Loucy (cell line): ENCODE results near the gene SLC6A6.

Experiments
- H2AFZ ChIP-seq: fragments of 200-600 bp; sonication (generic); 2 replicates; pipeline ENCODE4 v1.6.0; 2016; ENCODE audit warnings: antibody characterized with exemption, mild to moderate bottlenecking, low read length, moderate library complexity
- H3F3A ChIP-seq: fragments of 200-600 bp; 2 replicates; pipeline ENCODE4 v1.6.0; 2016; ENCODE audit warnings: antibody characterized with exemption, low read depth, mild to moderate bottlenecking
- H3K27me3 ChIP-seq: fragments of 200-600 bp; sonication (generic); 2 replicates; pipeline ENCODE4 v1.6.1; 2014; ENCODE audit warnings: low read length, mild to moderate bottlenecking; ENCODE audit not compliant: insufficient read depth, poor library complexity, severe bottlenecking
- H3K36me3 ChIP-seq: fragments of 200-600 bp; sonication (generic); 2 replicates; pipeline ENCODE4 v1.6.1; 2016; ENCODE audit warnings: low read length; ENCODE audit not compliant: insufficient read depth
- H3K4me1 ChIP-seq: fragments of 200-600 bp; sonication (generic); 2 replicates; pipeline ENCODE4 v1.5.1; 2014; ENCODE audit warnings: low read length, mild to moderate bottlenecking; ENCODE audit not compliant: insufficient read depth, poor library complexity, severe bottlenecking
- H3K4me2 ChIP-seq: fragments of 200-600 bp; sonication (generic); 2 replicates; pipeline ENCODE4 v1.6.0; 2014; ENCODE audit warnings: antibody characterized with exemption, low read length, low read depth, mild to moderate bottlenecking; ENCODE audit not compliant: poor library complexity, severe bottlenecking
- H3K4me3 ChIP-seq: fragments of 200-600 bp; sonication (generic); 2 replicates; pipeline ENCODE4 v1.5.1; 2014; ENCODE audit warnings: low read length, mild to moderate bottlenecking, mixed read lengths; ENCODE audit not compliant: poor library complexity, severe bottlenecking
- H3K79me2 ChIP-seq: fragments of 200-600 bp; sonication (generic); 2 replicates; pipeline ENCODE4 v1.6.1; 2014; ENCODE audit warnings: low read length; ENCODE audit not compliant: insufficient read depth
- H3K9ac ChIP-seq: fragments of 200-600 bp; sonication (generic); 2 replicates; pipeline ENCODE4 v1.6.0; 2014; ENCODE audit warnings: mild to moderate bottlenecking, low read depth, low read length, moderate library complexity; ENCODE audit not compliant: poor library complexity, severe bottlenecking
- H3K9me2 ChIP-seq: fragments of 200-600 bp; sonication (generic); replicated peaks from 2 replicates; pipeline ENCODE4 v1.6.1; 2016; ENCODE audit warnings: low read depth, low read length, mixed read lengths
- H3K9me3 ChIP-seq: fragments of 200-600 bp; sonication (generic); 2 replicates; pipeline ENCODE4 v1.6.1; 2014; ENCODE audit warnings: mild to moderate bottlenecking, antibody characterized with exemption, low read length, low read depth; ENCODE audit not compliant: insufficient read depth
- H4K20me1 ChIP-seq: fragments of 200-600 bp; sonication (generic); 2 replicates; pipeline ENCODE4 v1.6.0; 2014; ENCODE audit warnings: antibody characterized with exemption, low read length, mild to moderate bottlenecking; ENCODE audit not compliant: insufficient read depth, poor library complexity, severe bottlenecking
- EZH2phosphoT487 ChIP-seq: fragments of 200-600 bp; IDR thresholded peaks from 2 replicates; pipeline ENCODE4 v1.6.1; 2018; ENCODE audit warnings: antibody characterized with exemption, mild to moderate bottlenecking, moderate library complexity, borderline replicate concordance
- TF ChIP-seq, protein P1 (sequence below): fragments of 200-600 bp; sonication (generic); conservative IDR thresholded peaks from 2 replicates; pipeline ENCODE4 v1.5.1; 2014; ENCODE audit warnings: mild to moderate bottlenecking, antibody characterized with exemption, low read length

The SLC6A6 gene

DNA sequence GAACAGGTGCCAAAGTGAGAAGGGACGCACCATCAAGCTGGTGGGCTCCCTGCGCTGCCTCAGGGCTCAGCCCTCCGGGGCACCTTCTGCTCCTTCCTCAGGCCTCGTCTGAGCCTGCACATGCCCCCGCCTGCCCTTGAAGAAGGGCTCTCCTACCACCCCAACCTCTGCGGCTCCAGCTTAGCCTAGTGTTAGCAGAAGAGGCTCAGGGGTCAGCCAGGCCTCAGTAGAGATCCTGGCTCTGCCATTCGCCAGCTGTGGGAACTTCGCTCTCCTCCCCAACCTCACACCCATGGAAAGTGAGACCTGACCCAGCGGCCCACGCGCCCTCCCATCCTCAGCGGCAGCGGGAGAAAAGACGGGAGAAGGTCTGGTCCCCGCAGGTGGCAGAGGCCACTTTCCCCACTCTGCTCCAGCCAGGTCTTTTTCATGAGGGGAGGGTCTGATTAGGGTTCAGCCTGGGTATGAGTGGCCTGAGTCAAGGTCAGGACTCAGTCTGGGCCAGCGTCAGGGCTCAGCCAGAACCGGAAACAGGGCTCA, 129.5 kb downstream of the SLC6A6 start:
- Histone ChIP-seq H3K9me2 (no peaks in the 10 kb centered on the region), H3K4me3 (no peak overlapping the region), H3K9me3 (no peaks in the 10 kb centered on the region), H3K79me2 (no peaks in the 10 kb centered on the region), H3F3A (no peaks in the 10 kb centered on the region), H3K4me2 (no peak overlapping the region), H3K36me3 (no peaks in the 10 kb centered on the region), H4K20me1 (no peaks in the 10 kb centered on the region), H3K4me1 (no peaks in the 10 kb centered on the region), H3K9ac (no peak overlapping the region), H3K27me3 (no peaks in the 10 kb centered on the region), H2AFZ (no peak overlapping the region)
- no peak for TF ChIP-seq EZH2phosphoT487
- TF ChIP-seq, protein P1, sequence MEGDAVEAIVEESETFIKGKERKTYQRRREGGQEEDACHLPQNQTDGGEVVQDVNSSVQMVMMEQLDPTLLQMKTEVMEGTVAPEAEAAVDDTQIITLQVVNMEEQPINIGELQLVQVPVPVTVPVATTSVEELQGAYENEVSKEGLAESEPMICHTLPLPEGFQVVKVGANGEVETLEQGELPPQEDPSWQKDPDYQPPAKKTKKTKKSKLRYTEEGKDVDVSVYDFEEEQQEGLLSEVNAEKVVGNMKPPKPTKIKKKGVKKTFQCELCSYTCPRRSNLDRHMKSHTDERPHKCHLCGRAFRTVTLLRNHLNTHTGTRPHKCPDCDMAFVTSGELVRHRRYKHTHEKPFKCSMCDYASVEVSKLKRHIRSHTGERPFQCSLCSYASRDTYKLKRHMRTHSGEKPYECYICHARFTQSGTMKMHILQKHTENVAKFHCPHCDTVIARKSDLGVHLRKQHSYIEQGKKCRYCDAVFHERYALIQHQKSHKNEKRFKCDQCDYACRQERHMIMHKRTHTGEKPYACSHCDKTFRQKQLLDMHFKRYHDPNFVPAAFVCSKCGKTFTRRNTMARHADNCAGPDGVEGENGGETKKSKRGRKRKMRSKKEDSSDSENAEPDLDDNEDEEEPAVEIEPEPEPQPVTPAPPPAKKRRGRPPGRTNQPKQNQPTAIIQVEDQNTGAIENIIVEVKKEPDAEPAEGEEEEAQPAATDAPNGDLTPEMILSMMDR: no peak

DNA sequence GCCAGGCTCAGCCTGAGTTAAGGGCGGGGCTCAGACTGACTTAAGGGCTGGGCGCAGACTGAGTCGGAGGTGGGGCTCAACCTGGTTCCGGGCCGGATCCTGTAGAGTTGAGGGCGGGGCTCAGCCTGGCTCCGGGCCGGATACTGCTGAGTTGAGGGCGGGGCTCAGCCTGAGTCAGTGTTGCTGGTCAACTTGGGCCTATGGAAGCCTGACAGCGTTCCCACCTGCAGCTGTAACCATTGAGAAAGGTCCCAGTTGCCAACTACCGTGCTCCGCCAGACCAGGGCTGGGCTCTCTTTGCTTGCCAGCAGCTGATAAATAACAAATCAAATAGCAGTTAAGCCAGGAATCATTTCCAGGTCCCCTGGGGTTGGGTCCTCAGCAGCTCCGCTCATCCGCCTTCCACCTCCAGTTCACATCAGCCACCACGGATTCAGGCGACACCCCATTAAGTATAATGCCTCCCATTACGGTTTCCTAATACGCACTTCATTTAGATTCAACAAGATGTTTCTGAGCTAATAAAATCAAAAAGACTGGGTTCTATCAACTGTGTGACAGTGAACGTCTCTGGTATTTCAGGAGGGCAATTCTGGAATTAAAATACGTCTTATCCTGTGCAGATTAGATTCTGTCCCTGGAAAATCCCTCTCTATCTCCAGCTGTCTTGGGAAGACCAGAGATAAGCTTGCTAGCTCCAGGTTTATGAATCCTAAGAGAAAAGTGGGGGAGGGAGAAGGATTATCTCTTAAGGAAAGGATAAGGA, 130.5 kb downstream of the SLC6A6 start:
- no peaks in the 10 kb centered on the region for H3K4me1 ChIP-seq
- no peak for TF ChIP-seq EZH2phosphoT487
- TF ChIP-seq, protein P1: no peak
- no peak overlapping the region for H3K4me2 ChIP-seq
- H3F3A ChIP-seq: no peaks in the 10 kb centered on the region
- no peaks in the 10 kb centered on the region for H3K36me3 ChIP-seq
- no peaks in the 10 kb centered on the region for H3K9me2 ChIP-seq
- no peak overlapping the region for H2AFZ ChIP-seq
- no peaks in the 10 kb centered on the region for H4K20me1 ChIP-seq
- H3K9ac ChIP-seq: no peak overlapping the region
- H3K4me3 ChIP-seq: no peak overlapping the region
- H3K9me3 ChIP-seq: no peaks in the 10 kb centered on the region
- no peaks in the 10 kb centered on the region for H3K79me2 ChIP-seq
- H3K27me3 ChIP-seq: no peaks in the 10 kb centered on the region

DNA sequence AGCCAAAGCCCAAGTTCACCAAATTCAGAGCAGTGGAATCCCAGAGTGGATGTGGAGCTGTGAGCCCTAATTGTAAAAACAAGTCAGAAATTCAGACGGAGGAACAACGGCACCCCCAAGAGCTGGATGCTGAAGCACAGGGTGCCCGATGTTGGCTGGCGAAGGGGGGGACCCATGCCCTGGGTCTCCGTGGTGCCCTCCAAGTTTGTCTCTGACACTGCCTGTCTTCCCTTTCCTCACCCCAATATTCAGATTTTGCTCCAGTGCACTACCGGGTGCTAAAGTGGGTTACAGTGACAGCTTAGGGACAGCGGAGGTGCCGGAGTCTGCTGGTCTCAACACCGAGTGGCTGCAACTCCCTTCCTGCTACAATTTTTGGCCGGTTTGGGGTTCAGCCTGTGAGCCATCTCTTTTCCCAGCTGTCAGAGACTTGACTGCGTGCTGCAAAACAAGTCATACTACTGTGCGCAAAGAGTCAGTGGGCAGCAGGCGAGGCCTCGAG, 131.1 kb downstream of the SLC6A6 start:
- H4K20me1 ChIP-seq: no peaks in the 10 kb centered on the region
- H3K4me2 ChIP-seq: no peak overlapping the region
- H3K27me3 ChIP-seq: no peaks in the 10 kb centered on the region
- H3K9me3 ChIP-seq: no peaks in the 10 kb centered on the region
- no peaks in the 10 kb centered on the region for H3K4me1 ChIP-seq
- H3K4me3 ChIP-seq: no peak overlapping the region
- no peaks in the 10 kb centered on the region for H3F3A ChIP-seq
- H3K36me3 ChIP-seq: no peaks in the 10 kb centered on the region
- no peak overlapping the region for H2AFZ ChIP-seq
- no peaks in the 10 kb centered on the region for H3K9me2 ChIP-seq
- H3K79me2 ChIP-seq: no peaks in the 10 kb centered on the region
- TF ChIP-seq, protein P1: no peak
- no peak for TF ChIP-seq EZH2phosphoT487
- H3K9ac ChIP-seq: no peak overlapping the region
